ENCODE data around the gene EPS8L2. TPM values are rescaled to one million over a fixed set of nuclear protein-coding genes. Genes with fewer than 3 reads are reported as not detected.

Gene EPS8L2
- total RNA-seq, 2 donors from 2014 or later = 92.1 to 114 TPM

GRCh38 chr11:720017-720641, 14.1 kb downstream of the EPS8L2 start:
- WGBS = 93% methylated on average over 20 of the region's 35 CpGs
- Histone ChIP-seq H3K27ac (no peak overlapping the region), H3K9me3 (no peaks in the 10 kb centered on the region), H3K27me3 (replicated peaks; ENCODE audit: insufficient read depth) (no peaks in the 10 kb centered on the region), H3K4me3 (no peak overlapping the region), H3K36me3 (no peaks in the 10 kb centered on the region), H3K4me1 (replicated peaks) (no peaks in the 10 kb centered on the region)
- TF ChIP-seq CTCF (IDR thresholded peaks at IDR 0.05) (no peak), POLR2A (IDR thresholded peaks at IDR 0.05) (no peak), POLR2AphosphoS5 (IDR thresholded peaks at IDR 0.05) (no peak)
- intact Hi-C loops (cut with DNase I) = no loop called here
- no peak for DNase-seq (ENCODE audit: low spot score)

DNA sequence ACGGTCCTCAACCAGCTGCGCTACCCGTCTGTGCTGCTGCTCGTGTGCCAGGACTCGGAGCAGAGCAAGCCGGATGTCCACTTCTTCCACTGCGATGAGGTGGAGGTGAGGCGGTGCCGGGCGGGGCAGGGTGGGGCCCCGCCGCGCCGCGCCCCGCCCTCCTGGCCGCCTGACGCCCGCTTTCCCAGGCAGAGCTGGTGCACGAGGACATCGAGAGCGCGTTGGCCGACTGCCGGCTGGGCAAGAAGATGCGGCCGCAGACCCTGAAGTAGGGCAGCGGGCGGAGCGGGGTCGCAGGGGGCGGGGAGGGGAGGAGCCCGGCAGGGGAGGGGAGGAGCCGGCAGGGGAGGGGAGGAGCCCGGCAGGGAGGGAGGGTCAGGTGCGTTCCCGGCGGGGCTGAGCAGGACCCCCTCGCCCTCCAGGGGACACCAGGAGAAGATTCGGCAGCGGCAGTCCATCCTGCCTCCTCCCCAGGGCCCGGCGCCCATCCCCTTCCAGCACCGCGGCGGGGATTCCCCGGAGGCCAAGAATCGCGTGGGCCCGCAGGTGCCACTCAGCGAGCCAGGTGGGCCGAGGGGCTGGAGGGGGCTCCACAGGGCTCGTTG, 14.7 kb downstream of the EPS8L2 start:
- H3K4me1 ChIP-seq (replicated peaks) = peaks cover 6% of the 10 kb centered on the region
- H3K9me3 ChIP-seq = no peaks in the 10 kb centered on the region
- no peak overlapping the region for H3K27ac ChIP-seq
- no peak overlapping the region for H3K4me3 ChIP-seq
- no peaks in the 10 kb centered on the region for H3K36me3 ChIP-seq
- DNase-seq (ENCODE audit: low spot score) = no peak
- no peaks in the 10 kb centered on the region for H3K27me3 ChIP-seq (replicated peaks; ENCODE audit: insufficient read depth)
- TF ChIP-seq POLR2A (IDR thresholded peaks at IDR 0.05) = no peak
- TF ChIP-seq CTCF (IDR thresholded peaks at IDR 0.05) = no peak
- TF ChIP-seq POLR2AphosphoS5 (IDR thresholded peaks at IDR 0.05) = no peak
- intact Hi-C loops (cut with DNase I) = no loop called here
- WGBS = 43% methylated on average over 26 of the region's 53 CpGs

- no peak for DNase-seq (ENCODE audit: low spot score)
- Histone ChIP-seq H3K36me3 (no peaks in the 10 kb centered on the region), H3K4me3 (no peak overlapping the region), H3K27ac (no peak overlapping the region), H3K9me3 (no peaks in the 10 kb centered on the region), H3K4me1 (replicated peaks) (peaks cover 11% of the 10 kb centered on the region), H3K27me3 (replicated peaks; ENCODE audit: insufficient read depth) (no peaks in the 10 kb centered on the region)
- TF ChIP-seq POLR2A (IDR thresholded peaks at IDR 0.05) (no peak), CTCF (IDR thresholded peaks at IDR 0.05) (no peak), POLR2AphosphoS5 (IDR thresholded peaks at IDR 0.05) (no peak)
- intact Hi-C loops (cut with DNase I) = no loop called here
- WGBS = 72% methylated on average over 16 of the region's 28 CpGs
Observed at GRCh38 chr11:721247-721740, 15.3 kb downstream of the EPS8L2 start.

GRCh38 chr11:721741-722345, 15.8 kb downstream of the EPS8L2 start:
- WGBS = 51% methylated on average over 25 of the region's 33 CpGs
- H3K4me3 ChIP-seq = no peak overlapping the region
- intact Hi-C loops (cut with DNase I) = loop anchor here (2.0 kb wide), 1 partner anchor 165 kb away; no protein-coding TSS in a partner anchor
- H3K36me3 ChIP-seq = no peaks in the 10 kb centered on the region
- TF ChIP-seq POLR2AphosphoS5 (IDR thresholded peaks at IDR 0.05) (no peak), CTCF (IDR thresholded peaks at IDR 0.05) (no peak), POLR2A (IDR thresholded peaks at IDR 0.05) (no peak)
- H3K27me3 ChIP-seq (replicated peaks; ENCODE audit: insufficient read depth) = no peaks in the 10 kb centered on the region
- no peak for DNase-seq (ENCODE audit: low spot score)
- H3K9me3 ChIP-seq = no peaks in the 10 kb centered on the region
- peaks cover 13% of the 10 kb centered on the region for H3K4me1 ChIP-seq (replicated peaks)
- H3K27ac ChIP-seq = no peak overlapping the region

Measured in prostate gland (tissue), 2 donors.